Transverse colon (tissue), 4 donors: ENCODE measurements around the gene LLCFC1. TPM values are rescaled to one million over a fixed set of nuclear protein-coding genes. Genes with fewer than 3 reads are reported as not detected.

Experiments
- DNase-seq: peaks from one replicate; pipeline ENCODE4 v3.0.0-alpha.2; 2019
- H3K27ac ChIP-seq, 4 donors: fragments of 200-600 bp; sonication (generic); 2 replicates each; pipeline ENCODE4 v1.5.1; 2016 to 2018; ENCODE audit warnings: inconsistent platforms in 4 of 4
- H3K27me3 ChIP-seq: fragments of 200-600 bp; sonication (generic); 2 replicates; pipeline ENCODE4 v1.5.1; 2017; ENCODE audit warnings: inconsistent platforms
- H3K36me3 ChIP-seq, 4 donors: fragments of 200-600 bp; sonication (generic); 2 replicates each; pipeline ENCODE4 v1.5.1; 2017 to 2019; ENCODE audit warnings: inconsistent platforms in 4 of 4
- H3K4me1 ChIP-seq, 4 donors: fragments of 200-600 bp; sonication (generic); 2 replicates each; pipeline ENCODE4 v1.5.1; 2017 to 2020; ENCODE audit warnings: inconsistent platforms in 4 of 4
- H3K4me3 ChIP-seq, 4 donors: fragments of 200-600 bp; sonication (generic); 1 replicate in 1 of 4; 2 replicates in 3 of 4; pipeline versions ENCODE4 v1.5.1 to v1.6.1; 2017 to 2019; ENCODE audit warnings: inconsistent platforms in 4 of 4
- H3K9me3 ChIP-seq, 2 donors: fragments of 200-600 bp; sonication (generic); 2 replicates each; pipeline ENCODE4 v1.5.1; 2017 to 2019; ENCODE audit warnings: inconsistent platforms in 2 of 2
- CTCF ChIP-seq, 5 experiments: fragments of 200-600 bp in 3 of 5; fragments of 450-650 bp in 2 of 5; sonication (generic) in 3 of 5; IDR thresholded peaks; 1 replicate in 2 of 5; 2 replicates in 3 of 5; pipeline ENCODE4 v1.5.1; 2016 to 2017; ENCODE audit warnings: antibody characterized with exemption in 5 of 5, inconsistent platforms in 3 of 5, mild to moderate bottlenecking in 2 of 5, moderate library complexity in 1 of 5
- EP300 ChIP-seq: sonication (generic); formaldehyde crosslinking; IDR thresholded peaks from one replicate; pipeline ENCODE4 v1.6.1; 2017; ENCODE audit warnings: antibody characterized with exemption, low read depth
- POLR2A ChIP-seq: fragments of 450-650 bp; IDR thresholded peaks from one replicate; pipeline ENCODE4 v1.6.1; 2016; ENCODE audit warnings: antibody characterized with exemption, mild to moderate bottlenecking, moderate library complexity
- POLR2AphosphoS5 ChIP-seq, 3 donors: sonication (generic); formaldehyde crosslinking; IDR thresholded peaks; one replicate each; pipeline ENCODE4 v1.6.1; 2016; ENCODE audit warnings: antibody characterized with exemption in 3 of 3
- WGBS, 2 donors: methylation state at CpG; one replicate each; pipeline ENCODE4 v1.1.5; 2018; ENCODE audit warnings: low coverage in 1 of 2; 5-methylcytosine and 5-hydroxymethylcytosine counted together
- in situ Hi-C, 4 donors: fragments of 200-750 bp; cut with MboI; loops; one replicate each; pipeline versions ENCODE4 v1.15.0 to v1.15.1; 2017; ENCODE audit warnings: low sequenced_read_pairs in 3 of 4, low pct_ligation_motif_present in 1 of 4, low pct_unique_long_range_greater_than_20kb in 1 of 4
- intact Hi-C: fragments of 100-400 bp; cut with DNase I; formaldehyde crosslinking; loops from one replicate; pipeline ENCODE4 v1.15.1; 2023; ENCODE audit warnings: low total_unique reads
- total RNA-seq, 4 donors: library from RNA; depleted of rRNA; stranded (reverse); fragments of >200 nt; gene quantifications; one replicate each; pipeline ENCODE4 v1.1.0, GENCODE V29; 2016

The LLCFC1 gene
- not detected for total RNA-seq

- Histone ChIP-seq H3K4me1 (no peaks in the 10 kb centered on the region), H3K4me3 (no peak within 1 kb of the TSS), H3K36me3 (no peaks in the 10 kb centered on the region), H3K9me3 (no peaks in the 10 kb centered on the region), H3K27ac (no peak within 1 kb of the TSS), H3K27me3 (no peaks in the 10 kb centered on the region)
- 62 to 67% methylated on average over 8 to 10 of the region's 10 CpGs for WGBS, 2 donors
- no peak for DNase-seq
- intact Hi-C loops, result no loop called here
- in situ Hi-C loops, result no loop called here
- TF ChIP-seq CTCF (IDR thresholded peaks at IDR 0.05) (no peak), EP300 (no peak), POLR2A (no peak), POLR2AphosphoS5 (IDR thresholded peaks at IDR 0.05) (no peak)
Measured at GRCh38 chr7:142939226-142939910, at the start of gene LLCFC1. Gene LLCFC1, plus strand, starts transcription at chr7:142939484. Its CDS starts 138 bp downstream, at chr7:142939622.

GRCh38 chr7:142889816-142890215, 49.5 kb upstream of the LLCFC1 start:
- H3K36me3 ChIP-seq, result no peaks in the 10 kb centered on the region
- WGBS, 2 donors, result 31% methylated on average over 3 of the region's 3 CpGs; no CpG with 5 or more reads in 1 of the 2 donors
- no peaks in the 10 kb centered on the region for H3K4me1 ChIP-seq
- H3K27me3 ChIP-seq, result no peaks in the 10 kb centered on the region
- no peak overlapping the region for H3K4me3 ChIP-seq
- in situ Hi-C loops (loop anchor here in 1 of 4 donors (25.0 kb wide), 1 partner anchor 322 kb away; the partner anchor contains the start of gene TAS2R40), intact Hi-C loops (no loop called here)
- no peak for DNase-seq
- no peaks in the 10 kb centered on the region for H3K9me3 ChIP-seq
- TF ChIP-seq CTCF (IDR thresholded peaks at IDR 0.05) (no peak), EP300 (no peak), POLR2A (no peak), POLR2AphosphoS5 (IDR thresholded peaks at IDR 0.05) (no peak)
- H3K27ac ChIP-seq, result no peak overlapping the region

GRCh38 chr7:142890874-142891485, 48.3 kb upstream of the LLCFC1 start:
- in situ Hi-C loops (loop anchor here in 1 of 4 donors (25.0 kb wide), 1 partner anchor 321 kb away; the partner anchor contains the start of gene TAS2R40), intact Hi-C loops (no loop called here)
- no peaks in the 10 kb centered on the region for H3K4me1 ChIP-seq
- no peaks in the 10 kb centered on the region for H3K9me3 ChIP-seq
- H3K4me3 ChIP-seq, result no peak overlapping the region
- DNase-seq, result no peak
- H3K36me3 ChIP-seq, result no peaks in the 10 kb centered on the region
- 0 to 80% methylated on average over 1 to 12 of the region's 12 CpGs for WGBS, 2 donors
- TF ChIP-seq POLR2AphosphoS5 (IDR thresholded peaks at IDR 0.05) (no peak), CTCF (IDR thresholded peaks at IDR 0.05) (no peak), POLR2A (no peak), EP300 (no peak)
- no peak overlapping the region for H3K27ac ChIP-seq
- no peaks in the 10 kb centered on the region for H3K27me3 ChIP-seq

- H3K9me3 ChIP-seq, result no peaks in the 10 kb centered on the region
- no peaks in the 10 kb centered on the region for H3K4me1 ChIP-seq
- no peak overlapping the region for H3K27ac ChIP-seq
- TF ChIP-seq POLR2AphosphoS5 (IDR thresholded peaks at IDR 0.05) (no peak), POLR2A (no peak), CTCF (IDR thresholded peaks at IDR 0.05) (no peak), EP300 (no peak)
- in situ Hi-C loops, result loop anchor here in 1 of 4 donors (25.0 kb wide), 1 partner anchor 321 kb away; the partner anchor contains the start of gene TAS2R40
- WGBS, 2 donors, result 23 to 84% methylated on average over 2 to 10 of the region's 10 CpGs
- H3K4me3 ChIP-seq, result no peak overlapping the region
- intact Hi-C loops, result no loop called here
- H3K36me3 ChIP-seq, result no peaks in the 10 kb centered on the region
- no peak for DNase-seq
- H3K27me3 ChIP-seq, result no peaks in the 10 kb centered on the region
Measured at GRCh38 chr7:142891490-142892082, 47.7 kb upstream of the LLCFC1 start.
